Measurements from ENCODE around the gene AAGAB.
"Not testable (repeated sequence)": the region's sequence is repeated elsewhere in the genome, so short reads cannot be mapped to it uniquely, and the experiment has no call there.

The AAGAB gene

DNA sequence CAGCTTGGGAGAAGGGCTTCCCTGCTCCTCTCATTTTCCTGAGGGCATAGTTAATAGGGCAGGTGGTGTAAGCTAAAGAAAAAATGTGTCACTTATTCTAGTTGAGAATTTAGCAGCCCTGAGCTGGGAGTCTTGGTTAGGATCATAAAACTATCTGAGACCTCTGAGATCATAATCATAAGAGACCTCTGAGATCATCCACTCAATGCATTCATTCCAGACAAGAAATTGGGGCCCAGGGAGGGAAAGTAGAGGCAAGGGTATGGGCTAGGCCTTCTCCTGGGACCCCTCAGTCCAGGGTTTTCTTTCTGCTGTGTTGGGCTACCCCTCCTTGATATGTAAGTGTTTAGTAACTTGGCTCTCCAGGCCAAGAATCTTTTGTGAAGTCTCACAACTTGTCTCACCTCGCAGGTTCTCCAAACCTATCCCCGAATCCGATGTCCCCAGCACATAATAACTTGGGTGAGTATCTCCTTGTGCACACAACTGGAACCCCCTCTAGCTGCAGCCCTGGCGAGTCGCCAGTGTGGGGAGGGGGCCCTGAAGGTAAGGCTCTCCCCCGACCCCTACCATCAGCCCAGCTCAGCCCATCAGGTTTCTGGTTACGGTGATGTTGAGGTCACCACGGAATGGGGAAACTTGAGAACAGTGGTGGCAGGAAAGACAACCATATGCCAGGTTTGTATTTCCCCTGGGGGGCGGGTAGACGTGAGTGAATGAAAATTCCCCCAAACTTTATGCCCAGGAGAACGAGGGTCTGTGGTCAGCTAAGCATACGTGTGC lies 84.1 kb downstream of the AAGAB start:
- no peak for DNase-seq

DNA sequence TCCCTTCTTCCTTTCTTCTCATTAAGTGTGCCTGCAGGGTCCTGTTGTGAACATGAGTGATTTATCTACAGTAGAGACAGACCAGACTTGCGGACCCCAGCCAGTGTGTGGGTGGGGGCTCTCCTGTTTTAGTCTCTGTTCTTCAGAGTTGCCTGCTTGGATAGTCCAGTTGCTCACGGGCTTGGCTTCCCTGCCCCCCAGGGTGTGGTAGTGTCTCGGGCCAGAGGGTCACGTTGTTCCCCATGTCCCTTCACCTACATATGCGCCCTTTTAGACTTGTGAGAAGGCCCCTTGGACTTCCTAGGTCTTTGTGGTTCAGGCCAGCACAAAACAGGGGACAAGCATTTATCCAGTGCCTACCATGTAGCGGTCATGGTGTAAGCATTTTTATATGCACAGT lies 85.8 kb downstream of the AAGAB start:
- no peak for DNase-seq

GRCh38 chr15:67167091-67167490 lies 87.4 kb downstream of the AAGAB start:
- DNase-seq, result no peak

GRCh38 chr15:67166280-67167009 lies 88.0 kb downstream of the AAGAB start:
- no peak for DNase-seq

DNA sequence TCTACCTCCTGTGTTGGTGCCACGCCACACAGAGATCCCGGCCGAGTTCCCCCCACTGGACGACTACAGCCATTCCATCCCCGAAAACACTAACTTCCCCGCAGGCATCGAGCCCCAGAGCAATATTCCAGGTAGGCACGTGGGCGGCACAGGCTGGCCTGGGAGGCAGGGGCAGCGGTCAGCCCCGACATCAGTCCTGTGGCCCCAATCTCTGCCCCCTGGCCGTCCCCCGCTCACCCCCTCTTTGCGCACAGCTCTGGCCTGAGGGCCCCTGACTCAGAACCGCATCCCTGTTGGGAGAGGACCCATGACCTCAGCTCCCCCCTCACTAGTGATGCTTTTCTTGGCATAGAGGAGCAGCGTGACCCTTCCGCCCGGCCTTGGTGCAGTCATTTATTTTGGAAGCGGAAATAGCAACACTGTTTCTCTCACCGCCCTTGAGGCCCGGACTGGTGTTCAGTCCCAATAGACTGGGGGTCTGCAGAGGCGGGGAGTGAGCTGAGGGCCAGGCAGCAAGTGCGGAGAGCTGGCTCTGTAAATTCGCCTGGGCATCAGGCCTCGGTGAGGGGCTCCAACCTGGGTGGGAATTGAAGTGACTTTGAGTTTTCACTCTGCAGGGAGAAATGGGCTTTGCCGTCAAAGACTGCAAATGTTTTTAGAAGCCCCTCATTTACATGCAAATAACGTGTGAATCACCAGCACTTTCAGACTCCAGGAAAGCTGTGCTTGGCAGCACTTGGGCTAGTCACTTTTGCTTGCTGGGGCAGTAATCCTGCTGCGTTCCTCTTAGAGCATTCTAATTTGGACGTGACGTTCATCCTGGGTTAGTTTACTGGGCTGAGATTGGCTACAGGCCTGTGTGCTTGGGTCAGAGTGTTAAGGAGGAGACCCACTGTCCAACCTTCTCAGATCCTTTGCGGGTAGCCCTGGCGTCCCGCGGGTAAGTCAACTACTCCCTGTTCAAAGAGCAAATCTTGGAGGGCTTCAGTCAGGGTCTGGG lies 88.9 kb downstream of the AAGAB start:
- DNase-seq, result no peak

DNA sequence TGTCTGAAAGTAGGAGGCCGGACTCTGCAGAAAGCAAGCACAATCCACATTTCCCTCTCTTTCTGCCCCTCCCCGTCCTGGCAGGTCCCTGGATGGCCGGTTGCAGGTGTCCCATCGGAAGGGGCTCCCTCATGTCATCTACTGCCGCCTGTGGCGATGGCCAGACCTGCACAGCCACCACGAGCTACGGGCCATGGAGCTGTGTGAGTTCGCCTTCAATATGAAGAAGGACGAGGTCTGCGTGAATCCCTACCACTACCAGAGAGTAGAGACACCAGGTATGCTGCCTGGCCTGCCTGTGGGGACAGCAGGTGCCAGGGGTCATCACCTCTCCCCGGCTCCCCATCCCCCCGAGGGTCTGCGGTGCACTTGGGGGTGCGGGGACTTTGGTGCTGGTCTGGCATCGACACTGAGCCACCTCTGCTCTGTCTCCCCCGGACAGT lies 89.6 kb downstream of the AAGAB start:
- no peak for DNase-seq

- DNase-seq, result no peak
These were observed 90.1 kb downstream of the AAGAB start for GRCh38 chr15:67164401-67164791.

GRCh38 chr15:67163180-67163579 lies 91.3 kb downstream of the AAGAB start:
- no peak for DNase-seq

DNA sequence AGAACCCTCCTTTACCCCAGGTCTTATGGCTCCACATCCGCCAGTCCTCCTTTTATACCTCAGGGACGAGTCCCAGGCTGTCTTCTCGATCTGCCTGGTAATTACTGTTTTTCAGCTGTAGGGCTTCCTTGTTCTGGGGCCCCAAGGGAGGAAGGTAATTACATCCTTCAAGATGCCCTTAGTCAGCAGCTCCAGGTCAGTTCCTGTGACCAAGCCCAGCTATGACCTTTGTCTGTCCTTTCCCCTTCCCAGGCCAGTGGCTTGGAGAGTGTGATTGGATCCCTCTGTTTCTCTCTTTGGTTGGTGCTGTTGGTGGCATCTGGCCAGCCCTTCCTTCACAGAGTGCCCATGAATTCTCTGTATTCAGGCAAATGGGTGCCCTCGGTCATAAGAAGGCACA lies 92.6 kb downstream of the AAGAB start:
- DNase-seq, result no peak

- DNase-seq, result no peak
These were observed 93.0 kb downstream of the AAGAB start for GRCh38 chr15:67161412-67161811.

DNA sequence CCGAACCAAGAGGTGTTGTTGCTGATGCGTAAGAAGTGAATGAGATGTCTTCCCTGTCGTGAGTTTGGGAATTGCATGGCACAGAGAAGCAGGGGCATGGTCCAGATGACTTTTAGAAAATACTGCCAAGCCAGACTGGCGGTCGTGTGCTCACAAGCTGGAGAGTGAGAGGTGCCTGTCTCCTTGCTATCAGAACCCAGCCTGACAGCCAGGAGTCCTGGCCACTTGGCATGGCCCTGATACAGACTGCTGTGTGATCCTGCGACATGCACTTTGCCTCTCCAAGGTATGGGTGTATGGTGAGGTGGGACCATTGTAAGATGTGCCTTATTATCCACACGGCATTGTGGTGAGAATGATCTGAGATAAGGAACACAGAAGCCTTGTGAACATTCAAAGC lies 96.1 kb downstream of the AAGAB start:
- DNase-seq, result no peak

- DNase-seq, result no peak
These were observed 96.8 kb downstream of the AAGAB start for GRCh38 chr15:67157521-67158252.

- no peak for DNase-seq
These were observed 97.6 kb downstream of the AAGAB start for GRCh38 chr15:67156834-67157233.

DNA sequence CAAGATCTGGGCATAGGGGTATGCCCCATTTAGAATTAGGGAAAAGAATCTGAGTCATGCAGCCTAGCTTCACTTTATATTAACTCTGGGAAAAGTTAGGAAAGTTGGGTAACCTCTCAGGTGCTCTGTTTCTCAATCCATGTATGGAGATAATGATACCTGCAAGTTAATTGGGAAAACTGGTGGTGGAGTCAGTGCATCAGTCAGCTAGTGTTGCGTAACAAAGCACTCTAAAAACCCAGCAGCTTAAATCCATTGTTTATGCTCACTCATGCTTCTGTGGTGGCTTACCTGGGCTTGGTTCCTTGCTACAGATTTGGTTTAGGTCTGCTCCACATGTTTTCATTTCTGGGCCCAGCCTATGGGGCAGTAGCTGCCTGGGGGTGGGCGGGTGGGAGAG lies 98.0 kb downstream of the AAGAB start:
- DNase-seq, result no peak

DNA sequence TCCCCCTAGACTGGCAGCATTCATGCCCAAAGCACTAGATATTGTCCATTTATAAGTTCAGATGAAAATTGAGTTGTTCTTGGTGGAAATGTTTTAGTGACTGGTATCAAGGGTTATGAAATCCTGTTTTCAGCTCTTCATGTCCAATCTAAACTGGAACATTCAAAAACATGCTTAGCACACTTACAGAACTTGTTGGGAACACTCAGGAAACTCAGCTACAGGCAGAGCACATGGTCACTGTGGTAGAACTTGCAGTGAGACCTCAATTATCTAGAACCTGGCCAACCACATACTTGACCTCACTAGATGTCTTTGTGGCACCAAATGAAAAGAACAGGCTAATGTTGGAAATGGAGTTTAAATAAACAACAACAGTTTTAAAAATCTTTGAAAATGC lies 100.2 kb downstream of the AAGAB start:
- no peak for DNase-seq

DNA sequence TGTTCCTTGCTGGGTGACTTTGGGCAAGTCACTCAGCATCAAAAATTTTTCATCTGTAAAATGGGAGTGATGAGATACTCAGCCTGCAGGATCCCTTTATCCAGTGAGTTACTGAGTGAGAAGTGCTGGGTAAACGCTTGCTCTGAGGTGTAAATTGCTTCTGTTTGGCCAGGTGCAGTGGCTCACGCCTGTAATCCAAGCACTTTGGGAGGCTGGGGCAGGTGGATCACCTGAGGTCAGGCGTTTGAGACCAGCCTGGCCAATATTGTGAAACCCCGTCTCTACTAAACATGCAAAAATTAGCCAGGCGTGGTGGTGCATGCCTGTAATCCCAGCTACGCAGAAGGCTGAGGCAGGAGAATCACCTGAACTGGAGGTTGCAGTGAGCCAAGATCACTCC lies 101.4 kb downstream of the AAGAB start:
- DNase-seq, result not testable (repeated sequence)

DNA sequence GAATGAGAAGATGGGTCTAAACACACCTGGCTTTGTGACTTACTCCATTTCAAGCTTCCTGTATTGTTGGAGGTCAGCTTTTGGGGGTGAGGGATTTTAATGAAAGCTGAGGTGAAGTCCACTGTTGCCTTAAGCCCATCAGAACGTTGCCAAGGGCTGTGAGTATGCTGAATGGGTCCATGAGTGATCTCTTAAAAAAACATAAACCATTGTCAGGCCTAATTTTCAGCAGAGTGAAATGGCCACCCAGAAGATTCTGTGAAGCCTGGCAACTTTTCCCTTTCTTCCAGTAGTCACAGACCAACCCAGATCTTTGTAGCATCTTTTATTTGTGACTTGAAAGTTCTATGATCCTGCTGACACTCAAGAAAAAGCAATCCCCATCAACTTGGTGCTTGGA lies 102.0 kb downstream of the AAGAB start:
- DNase-seq, result no peak

Measured in activated gamma-delta T cell treated with Interleukin-2 at 50 U/mL for 16 hours (primary cell).